Nephron progenitor cell (in vitro differentiated cells): ENCODE data around the gene TMEM240.
"Not testable (repeated sequence)": the region's sequence is repeated elsewhere in the genome, so short reads cannot be mapped to it uniquely, and the experiment has no call there.

ENCODE experiments used
- DNase-seq: peaks from one replicate; pipeline ENCODE4 v3.0.0; 2021
- H3K27ac Mint-ChIP-seq: 2 replicates; pipeline ENCODE4 v1.8.0; 2021; ENCODE audit warnings: mild to moderate bottlenecking, moderate library complexity, mixed read lengths
- H3K27me3 Mint-ChIP-seq: 2 replicates; pipeline ENCODE4 v1.8.0; 2021; ENCODE audit warnings: mild to moderate bottlenecking, low read depth, mixed read lengths; ENCODE audit not compliant: poor library complexity
- H3K36me3 Mint-ChIP-seq: 2 replicates; pipeline ENCODE4 v1.8.0; 2021; ENCODE audit warnings: low read depth, mixed read lengths
- H3K4me1 Mint-ChIP-seq: 2 replicates; pipeline ENCODE4 v1.8.0; 2021; ENCODE audit warnings: mixed read lengths
- H3K4me3 Mint-ChIP-seq: 2 replicates; pipeline ENCODE4 v1.8.0; 2021; ENCODE audit warnings: mild to moderate bottlenecking, moderate library complexity, mixed read lengths
- H3K9me3 Mint-ChIP-seq: 2 replicates; pipeline ENCODE4 v1.8.0; 2021; ENCODE audit warnings: mild to moderate bottlenecking, moderate library complexity, mixed read lengths
- CTCF ChIP-seq: fragments of 200-600 bp; sonication (generic); IDR thresholded peaks from 2 replicates; pipeline ENCODE4 v1.5.0; 2021; ENCODE audit warnings: antibody characterized with exemption

Gene TMEM240

GRCh38 chr1:1507305-1507704 lies 33.1 kb downstream of the TMEM240 start:
- Mint-ChIP-seq H3K4me3 (no peak overlapping the region), H3K27me3 (no peaks in the 10 kb centered on the region), H3K27ac (peak overlapping the region; percentile 39), H3K4me1 (peaks cover 33% of the 10 kb centered on the region), H3K36me3 (no peaks in the 10 kb centered on the region), H3K9me3 (no peaks in the 10 kb centered on the region)
- DNase-seq: no peak
- no peak for TF ChIP-seq CTCF

DNA sequence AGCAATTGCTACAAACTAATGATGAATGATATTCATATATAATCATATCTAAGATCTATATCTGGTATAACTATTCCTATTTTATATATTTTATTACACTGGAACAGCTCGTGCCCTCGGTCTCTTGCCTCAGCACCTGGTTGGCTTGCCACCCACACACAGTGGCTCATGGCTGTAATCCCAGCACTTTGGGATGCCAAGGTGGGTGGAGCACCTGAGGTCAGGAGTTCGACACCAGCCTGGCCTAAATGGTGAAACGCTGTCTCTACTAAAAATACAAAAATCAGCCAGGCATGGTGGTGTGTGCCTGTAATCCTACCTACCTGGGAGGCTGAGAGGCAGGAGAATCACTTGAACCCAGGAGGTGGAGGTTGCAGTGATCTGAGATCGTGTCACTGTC lies 34.6 kb downstream of the TMEM240 start:
- H3K36me3 Mint-ChIP-seq, H3K9me3 Mint-ChIP-seq, DNase-seq, H3K27me3 Mint-ChIP-seq: not testable (repeated sequence)
- Mint-ChIP-seq H3K4me3 (peak overlapping the region; percentile 66), H3K27ac (peak overlapping the region; percentile 87), H3K4me1 (peaks cover 28% of the 10 kb centered on the region)

DNA sequence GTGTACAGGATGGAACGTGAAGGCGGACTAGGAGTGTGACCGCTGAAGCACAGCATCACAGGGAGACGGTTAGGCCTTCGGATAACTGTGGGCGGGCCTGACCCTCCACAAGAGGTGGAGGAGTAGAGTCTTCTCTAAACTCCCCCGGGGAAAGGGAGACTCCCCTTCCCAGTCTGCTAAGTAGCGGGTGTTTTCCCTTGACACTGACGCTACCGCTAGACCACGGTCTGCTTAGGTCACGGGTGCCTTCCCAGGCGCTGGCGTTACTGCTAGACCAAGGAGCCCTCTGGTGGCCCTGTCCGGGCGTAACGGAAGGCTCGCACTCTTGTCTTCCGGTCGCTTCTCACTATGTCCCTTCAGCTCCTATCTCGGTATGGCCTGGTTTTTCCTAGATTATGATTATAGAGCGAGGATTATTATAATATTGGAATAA lies 35.0 kb downstream of the TMEM240 start:
- H3K4me1 Mint-ChIP-seq: peaks cover 26% of the 10 kb centered on the region

GRCh38 chr1:1504777-1505365 lies 35.6 kb downstream of the TMEM240 start:
- H3K4me1 Mint-ChIP-seq: peaks cover 26% of the 10 kb centered on the region
- peak overlapping the region; percentile 71 for H3K4me3 Mint-ChIP-seq
- not testable (repeated sequence) for H3K36me3 Mint-ChIP-seq, H3K27me3 Mint-ChIP-seq, H3K9me3 Mint-ChIP-seq
- peak overlapping the region; percentile 99 for H3K27ac Mint-ChIP-seq
- DNase-seq: peak; percentile 76
- TF ChIP-seq CTCF: peak; percentile 64

More for the DNA sequence above, 35.0 kb downstream of the TMEM240 start:
- not testable (repeated sequence) for H3K27me3 Mint-ChIP-seq, H3K36me3 Mint-ChIP-seq, H3K9me3 Mint-ChIP-seq
- Mint-ChIP-seq H3K27ac (peak overlapping the region; percentile 99), H3K4me3 (peak overlapping the region; percentile 71)
- peak; percentile 46 for DNase-seq

GRCh38 chr1:1495461-1495975 lies 44.9 kb downstream of the TMEM240 start:
- DNase-seq, H3K27ac Mint-ChIP-seq, H3K4me1 Mint-ChIP-seq, H3K27me3 Mint-ChIP-seq, H3K4me3 Mint-ChIP-seq: not testable (repeated sequence)
- peaks cover 33% of the 10 kb centered on the region for H3K36me3 Mint-ChIP-seq
- peaks cover 28% of the 10 kb centered on the region for H3K9me3 Mint-ChIP-seq

DNA sequence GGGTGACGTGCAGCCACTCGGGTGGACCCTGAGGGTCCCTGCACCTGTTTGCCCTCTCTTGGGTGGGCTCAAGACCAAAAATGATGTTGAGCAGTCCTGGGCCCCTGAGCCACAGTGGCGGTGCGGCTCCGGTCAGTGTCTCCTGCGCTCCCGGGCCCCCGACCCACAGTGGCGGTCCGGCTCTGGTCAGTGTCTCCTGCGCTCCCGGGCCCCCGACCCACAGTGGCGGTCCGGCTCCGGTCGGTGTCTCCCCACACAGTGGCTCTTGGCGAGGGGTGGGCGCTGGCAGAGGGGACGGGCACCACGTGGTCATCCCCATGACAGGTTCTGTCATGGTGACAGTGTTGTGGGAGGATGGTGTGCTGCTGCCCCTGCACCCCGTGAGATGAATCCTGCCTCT lies 46.1 kb downstream of the TMEM240 start:
- not testable (repeated sequence) for H3K4me3 Mint-ChIP-seq, H3K4me1 Mint-ChIP-seq, H3K27me3 Mint-ChIP-seq, DNase-seq, H3K27ac Mint-ChIP-seq
- peaks cover 33% of the 10 kb centered on the region for H3K9me3 Mint-ChIP-seq
- H3K36me3 Mint-ChIP-seq: peaks cover 45% of the 10 kb centered on the region

DNA sequence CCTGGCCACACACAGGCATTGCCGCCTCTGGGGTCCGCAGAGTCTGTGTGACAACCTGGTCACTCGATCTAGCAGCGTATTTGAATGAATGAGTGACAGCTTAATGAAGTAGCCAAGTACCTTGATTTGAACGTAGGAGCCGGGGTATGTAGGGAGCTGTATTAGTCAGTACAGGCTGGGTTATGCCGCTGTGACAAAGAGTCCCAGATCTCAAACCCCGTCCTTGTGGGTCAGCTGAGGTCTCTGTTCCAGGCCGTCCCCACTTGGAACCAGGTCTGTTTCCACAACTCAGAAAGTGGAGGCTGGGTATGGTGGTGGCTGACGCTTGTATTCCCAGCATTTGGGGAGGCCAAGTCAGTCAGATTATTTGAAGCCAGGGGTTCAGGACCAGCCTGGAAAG lies 48.8 kb downstream of the TMEM240 start:
- TF ChIP-seq CTCF: no peak
- Mint-ChIP-seq H3K4me3 (no peak overlapping the region), H3K36me3 (peaks cover 54% of the 10 kb centered on the region), H3K4me1 (no peaks in the 10 kb centered on the region), H3K27me3 (no peaks in the 10 kb centered on the region), H3K27ac (no peak overlapping the region), H3K9me3 (peaks cover 33% of the 10 kb centered on the region)
- DNase-seq: no peak

DNA sequence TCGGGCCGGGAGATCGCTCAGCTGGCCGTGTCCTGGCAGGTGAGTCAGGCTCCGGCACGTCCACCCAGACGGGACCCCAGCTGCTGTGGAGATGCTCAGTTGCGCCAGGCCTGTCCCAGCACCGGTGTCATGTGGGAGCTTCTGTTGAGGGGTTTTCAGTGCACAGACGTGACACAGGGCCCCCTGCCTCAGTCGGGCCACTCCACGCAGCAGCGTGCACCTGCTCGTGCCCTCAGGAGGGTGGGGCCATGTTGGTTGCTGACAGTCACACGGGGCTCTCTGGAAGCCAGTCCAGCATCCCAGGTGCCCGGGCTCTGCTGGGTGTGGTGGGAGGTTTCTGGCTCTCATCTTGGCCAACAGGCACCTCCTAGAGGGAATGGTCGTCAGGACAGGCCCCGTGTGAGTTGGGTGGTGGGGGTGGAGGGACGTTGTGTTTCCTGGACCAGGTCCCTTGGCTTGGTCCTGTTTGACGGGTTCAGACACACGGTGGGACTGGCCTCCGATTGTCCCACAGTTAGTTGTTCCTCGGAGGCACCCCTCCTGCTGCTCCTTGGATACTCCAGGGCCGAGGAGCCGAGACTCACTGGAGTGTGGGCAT lies 49.7 kb downstream of the TMEM240 start:
- no peaks in the 10 kb centered on the region for H3K4me1 Mint-ChIP-seq
- no peak overlapping the region for H3K27ac Mint-ChIP-seq
- H3K9me3 Mint-ChIP-seq: peaks cover 33% of the 10 kb centered on the region
- no peak for TF ChIP-seq CTCF
- peaks cover 54% of the 10 kb centered on the region for H3K36me3 Mint-ChIP-seq
- DNase-seq: no peak
- H3K4me3 Mint-ChIP-seq: no peak overlapping the region
- H3K27me3 Mint-ChIP-seq: no peaks in the 10 kb centered on the region
